Retinal pigment epithelial cell (primary cell): ENCODE measurements around the gene TEX51.

ENCODE experiments used
- DNase-seq: peaks from one replicate; pipeline ENCODE4 v3.0.0-alpha.2; 2010; ENCODE audit warnings: low read depth
- H3K4me3 ChIP-seq: 2 replicates; pipeline ENCODE4 v1.5.1; 2011; ENCODE audit warnings: mild to moderate bottlenecking, low read length, control low read depth, moderate library complexity
- TF ChIP-seq, protein P1 (sequence below): conservative IDR thresholded peaks from 2 replicates; pipeline ENCODE4 v1.5.1; 2011; ENCODE audit warnings: low read depth, low read length, control low read depth, inconsistent platforms

Gene TEX51

DNA sequence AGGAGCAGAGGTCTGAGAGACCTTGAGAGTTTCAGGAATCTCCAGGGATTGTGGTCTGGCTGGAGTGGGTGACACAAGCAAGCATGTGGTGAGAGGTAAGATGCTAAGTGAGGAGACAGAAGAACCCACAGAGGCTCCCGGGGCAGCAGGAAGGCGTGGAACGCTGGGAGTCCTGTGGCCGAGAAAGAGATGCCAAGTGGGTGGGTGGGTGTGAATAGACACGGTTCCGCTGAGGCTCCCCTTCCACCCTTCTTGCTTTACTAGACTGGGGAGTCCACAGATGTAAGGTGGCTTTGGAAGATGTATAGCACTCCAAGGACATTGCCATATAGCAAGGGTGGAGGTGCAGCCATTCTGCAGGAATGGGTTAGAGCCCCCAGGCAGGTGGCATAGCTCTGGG is 4.2 kb downstream of the TEX51 start:
- DNase-seq: no peak
- TF ChIP-seq, protein P1, sequence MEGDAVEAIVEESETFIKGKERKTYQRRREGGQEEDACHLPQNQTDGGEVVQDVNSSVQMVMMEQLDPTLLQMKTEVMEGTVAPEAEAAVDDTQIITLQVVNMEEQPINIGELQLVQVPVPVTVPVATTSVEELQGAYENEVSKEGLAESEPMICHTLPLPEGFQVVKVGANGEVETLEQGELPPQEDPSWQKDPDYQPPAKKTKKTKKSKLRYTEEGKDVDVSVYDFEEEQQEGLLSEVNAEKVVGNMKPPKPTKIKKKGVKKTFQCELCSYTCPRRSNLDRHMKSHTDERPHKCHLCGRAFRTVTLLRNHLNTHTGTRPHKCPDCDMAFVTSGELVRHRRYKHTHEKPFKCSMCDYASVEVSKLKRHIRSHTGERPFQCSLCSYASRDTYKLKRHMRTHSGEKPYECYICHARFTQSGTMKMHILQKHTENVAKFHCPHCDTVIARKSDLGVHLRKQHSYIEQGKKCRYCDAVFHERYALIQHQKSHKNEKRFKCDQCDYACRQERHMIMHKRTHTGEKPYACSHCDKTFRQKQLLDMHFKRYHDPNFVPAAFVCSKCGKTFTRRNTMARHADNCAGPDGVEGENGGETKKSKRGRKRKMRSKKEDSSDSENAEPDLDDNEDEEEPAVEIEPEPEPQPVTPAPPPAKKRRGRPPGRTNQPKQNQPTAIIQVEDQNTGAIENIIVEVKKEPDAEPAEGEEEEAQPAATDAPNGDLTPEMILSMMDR: no peak

GRCh38 chr2:126905991-126906390 is 7.3 kb downstream of the TEX51 start:
- H3K4me3 ChIP-seq: no peak overlapping the region
- TF ChIP-seq, protein P1: no peak
- no peak for DNase-seq

More for the DNA sequence above, 4.2 kb downstream of the TEX51 start:
- no peak overlapping the region for H3K4me3 ChIP-seq

DNA sequence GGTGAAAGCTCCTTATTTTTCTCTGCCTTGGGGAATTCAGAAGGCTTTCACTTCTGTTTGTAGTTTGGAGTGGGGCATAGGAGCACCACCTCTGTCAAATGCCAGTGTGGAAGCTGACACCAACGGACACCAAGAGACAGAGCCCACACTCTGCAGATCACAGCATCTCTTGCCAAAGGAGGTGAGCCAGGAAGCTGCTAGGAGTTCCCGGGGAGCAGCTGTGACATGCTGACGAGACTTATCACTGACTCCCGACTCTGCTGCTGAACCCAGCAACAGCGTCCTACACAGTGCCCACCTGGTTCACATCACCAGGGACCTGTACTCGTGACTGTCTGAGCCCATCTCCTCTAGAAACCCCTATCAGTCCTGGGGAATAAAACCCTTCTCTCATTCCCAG is 8.1 kb downstream of the TEX51 start:
- H3K4me3 ChIP-seq: no peak overlapping the region
- DNase-seq: no peak
- TF ChIP-seq, protein P1: no peak

DNA sequence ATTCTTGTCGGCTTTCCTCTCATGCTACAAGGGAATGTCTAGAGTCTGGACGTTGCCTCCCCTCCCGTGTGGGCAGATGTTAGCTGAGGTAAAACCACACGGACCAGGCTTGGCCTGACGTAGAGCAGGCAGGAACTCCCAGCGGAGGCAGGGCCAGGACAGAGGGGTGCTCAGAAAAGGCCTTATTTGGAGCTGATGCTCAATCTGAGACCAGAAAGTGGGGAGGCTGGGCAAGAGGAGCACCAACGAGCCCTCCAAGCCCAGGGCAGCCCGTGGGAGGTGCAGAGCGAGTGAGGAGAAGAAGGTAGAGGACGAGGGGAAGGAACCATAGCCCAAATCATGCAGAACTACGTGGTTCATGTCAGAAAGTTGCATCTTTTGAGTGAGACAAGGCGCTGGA is 9.0 kb downstream of the TEX51 start:
- TF ChIP-seq, protein P1: no peak
- no peak overlapping the region for H3K4me3 ChIP-seq
- DNase-seq: no peak

DNA sequence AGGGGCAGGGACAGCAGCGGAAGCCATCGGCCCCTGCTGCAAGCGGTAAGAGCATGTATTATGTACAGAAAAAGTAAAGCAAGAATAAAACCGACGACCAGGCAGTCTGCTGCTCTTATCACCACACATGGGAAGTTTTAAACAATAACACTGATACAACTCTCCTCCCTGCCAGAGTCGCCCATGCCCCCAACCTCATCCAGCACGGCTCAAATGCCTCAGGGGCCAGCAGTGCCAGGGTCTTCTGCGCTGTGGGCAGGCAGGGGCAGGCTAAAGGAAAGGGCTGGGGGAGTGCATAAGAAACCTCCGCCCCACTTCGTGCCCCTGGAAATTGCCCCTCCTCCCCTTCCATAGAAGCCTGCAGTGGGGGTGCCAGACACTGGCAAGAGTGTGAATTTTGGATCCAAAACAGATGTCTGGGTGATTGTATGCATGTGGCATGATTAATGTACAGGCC is 10.1 kb downstream of the TEX51 start:
- H3K4me3 ChIP-seq: no peak overlapping the region
- no peak for DNase-seq
- TF ChIP-seq, protein P1: no peak

DNA sequence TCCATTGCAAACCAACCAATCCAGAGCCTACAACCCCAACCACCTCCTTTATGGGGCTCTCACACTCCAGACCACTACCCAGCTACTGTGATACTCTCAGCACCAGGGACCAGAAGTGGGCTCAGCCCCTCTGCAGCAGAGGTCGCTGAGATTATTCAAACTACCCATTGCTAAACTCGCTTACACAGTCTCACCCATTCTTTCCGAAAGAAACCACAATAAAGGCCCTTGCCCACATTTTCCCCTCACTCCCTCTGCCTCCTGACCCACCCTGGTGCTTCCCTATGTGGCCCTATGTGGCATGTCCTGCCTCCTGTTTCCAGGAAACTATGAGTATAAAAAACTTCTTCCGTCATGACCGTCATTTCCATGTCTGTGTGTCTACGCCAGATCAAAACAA is 10.7 kb downstream of the TEX51 start:
- TF ChIP-seq, protein P1: no peak
- DNase-seq: no peak
- no peak overlapping the region for H3K4me3 ChIP-seq

DNA sequence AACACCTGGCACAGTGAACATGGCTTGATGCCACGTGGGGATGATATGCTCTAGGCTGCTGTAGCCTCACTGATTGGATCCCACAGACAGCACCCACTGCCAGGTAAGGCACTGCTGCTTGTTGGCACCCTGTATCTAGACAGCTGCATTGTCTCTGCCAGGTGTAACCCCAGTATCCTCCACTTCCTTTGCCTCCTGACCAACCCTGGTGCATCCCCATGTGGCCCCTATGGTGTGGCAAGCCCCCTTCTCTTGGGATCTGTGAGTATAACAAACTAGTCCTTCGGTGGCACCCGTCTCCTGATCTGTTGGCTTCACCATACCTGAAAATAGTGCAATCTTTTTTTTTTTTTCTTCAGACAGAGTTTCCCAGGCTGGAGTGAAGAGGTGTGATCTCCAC is 11.1 kb downstream of the TEX51 start:
- no peak overlapping the region for H3K4me3 ChIP-seq
- TF ChIP-seq, protein P1: no peak
- DNase-seq: no peak
